ENCODE data around the gene MC3R.

Gene MC3R

DNA sequence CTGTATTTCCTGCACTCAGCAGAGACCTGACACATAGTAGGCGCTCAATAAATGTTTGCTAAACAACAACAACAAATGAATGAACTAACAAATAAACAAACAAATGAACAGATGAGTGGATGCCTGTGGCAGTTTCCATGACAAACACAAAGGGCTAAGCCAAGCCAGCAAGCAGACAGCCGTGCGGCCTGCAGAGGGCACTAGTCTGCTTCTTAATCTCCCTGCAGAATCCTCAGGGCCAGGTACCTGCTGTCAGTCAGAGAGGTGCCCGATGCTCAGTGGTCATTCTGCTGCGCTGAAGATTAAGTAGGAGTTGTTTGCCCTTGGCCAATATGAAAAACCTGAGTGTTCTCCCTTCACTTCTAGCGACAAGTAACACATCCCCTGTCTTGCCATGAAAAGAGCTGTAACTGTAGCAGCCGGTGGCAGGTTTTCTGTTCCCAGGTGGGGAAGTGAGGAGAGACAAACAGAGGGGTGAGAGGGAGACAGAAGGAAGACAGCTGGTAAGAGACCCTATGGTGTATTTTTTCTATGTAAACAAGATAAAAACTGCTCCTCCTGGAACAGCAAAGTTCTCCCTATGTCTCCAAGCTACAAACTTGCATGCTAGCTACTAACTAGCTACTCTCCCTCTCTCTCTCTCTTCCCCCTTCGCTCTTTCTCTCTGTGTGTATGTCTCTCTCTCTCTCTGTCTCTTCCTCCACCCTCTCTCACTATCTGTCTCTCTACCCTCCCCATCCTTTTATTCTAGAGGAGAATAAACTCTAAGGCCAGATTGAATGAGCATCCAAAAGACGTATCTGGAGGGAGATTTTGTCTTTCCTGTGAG lies at the start of gene MC3R:
TSS of gene MC3R (plus strand) at position 779 of the 829 bp plus-strand sequence. CDS start 112 bp downstream, outside the sequence.
- peak; percentile 50 for DNase-seq (ENCODE audit: low spot score)

DNA sequence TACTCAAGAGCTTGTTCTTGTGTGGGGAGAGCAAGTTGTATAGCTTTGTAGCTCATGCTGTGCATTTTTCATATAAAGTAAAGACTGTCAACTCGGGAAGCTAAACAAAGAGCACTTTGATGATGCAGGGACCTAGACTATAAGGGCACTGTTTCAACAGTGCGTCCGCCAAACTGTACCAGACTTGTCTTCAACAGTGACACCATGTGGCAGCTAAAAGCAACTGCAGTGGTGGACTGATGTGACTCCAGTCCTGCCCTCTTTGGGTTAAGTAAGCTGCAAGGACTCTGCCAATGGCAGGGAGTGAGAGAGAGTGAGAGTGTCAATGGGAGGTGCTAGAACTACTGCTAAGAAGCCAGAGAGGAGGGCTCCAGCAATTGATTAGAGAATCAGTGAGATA lies 48.1 kb upstream of the MC3R start:
- TF ChIP-seq, protein P1, sequence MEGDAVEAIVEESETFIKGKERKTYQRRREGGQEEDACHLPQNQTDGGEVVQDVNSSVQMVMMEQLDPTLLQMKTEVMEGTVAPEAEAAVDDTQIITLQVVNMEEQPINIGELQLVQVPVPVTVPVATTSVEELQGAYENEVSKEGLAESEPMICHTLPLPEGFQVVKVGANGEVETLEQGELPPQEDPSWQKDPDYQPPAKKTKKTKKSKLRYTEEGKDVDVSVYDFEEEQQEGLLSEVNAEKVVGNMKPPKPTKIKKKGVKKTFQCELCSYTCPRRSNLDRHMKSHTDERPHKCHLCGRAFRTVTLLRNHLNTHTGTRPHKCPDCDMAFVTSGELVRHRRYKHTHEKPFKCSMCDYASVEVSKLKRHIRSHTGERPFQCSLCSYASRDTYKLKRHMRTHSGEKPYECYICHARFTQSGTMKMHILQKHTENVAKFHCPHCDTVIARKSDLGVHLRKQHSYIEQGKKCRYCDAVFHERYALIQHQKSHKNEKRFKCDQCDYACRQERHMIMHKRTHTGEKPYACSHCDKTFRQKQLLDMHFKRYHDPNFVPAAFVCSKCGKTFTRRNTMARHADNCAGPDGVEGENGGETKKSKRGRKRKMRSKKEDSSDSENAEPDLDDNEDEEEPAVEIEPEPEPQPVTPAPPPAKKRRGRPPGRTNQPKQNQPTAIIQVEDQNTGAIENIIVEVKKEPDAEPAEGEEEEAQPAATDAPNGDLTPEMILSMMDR (IDR thresholded peaks at IDR 0.05; ENCODE audit: extremely low read depth, missing control alignments) = no peak
- no peak for DNase-seq (ENCODE audit: low spot score)

More for the DNA sequence above, at the start of gene MC3R:
- TF ChIP-seq, protein P1 (IDR thresholded peaks at IDR 0.05; ENCODE audit: extremely low read depth, missing control alignments) = peak; percentile 89

DNA sequence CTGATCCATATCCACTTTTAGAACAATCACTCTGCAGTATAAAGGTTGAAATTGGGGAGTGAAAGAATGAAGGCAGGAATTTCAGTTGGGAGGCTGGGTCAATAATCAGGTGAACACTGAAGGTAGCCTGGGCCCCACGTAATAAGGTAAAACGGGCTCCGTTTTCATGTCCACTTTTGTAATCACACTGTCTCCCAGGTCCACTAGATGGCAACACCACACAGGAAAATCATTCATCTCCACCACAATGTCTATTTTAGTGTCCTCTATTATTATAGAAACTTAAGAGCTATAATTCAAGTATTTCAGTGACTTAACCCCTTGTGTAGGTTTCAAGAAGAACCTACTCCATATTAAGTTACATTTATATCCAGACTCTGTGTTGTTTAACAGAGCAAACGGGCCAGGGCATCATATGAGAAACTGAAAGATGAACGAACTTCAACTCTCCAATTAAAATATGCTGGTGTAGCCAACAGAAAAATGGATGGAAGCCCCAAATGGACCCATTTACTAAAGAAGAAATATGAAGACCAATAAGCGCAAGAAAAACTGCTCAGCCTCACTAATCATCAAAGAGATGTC lies 45.9 kb upstream of the MC3R start:
- peak; percentile 15 for DNase-seq (ENCODE audit: low spot score)
- TF ChIP-seq, protein P1 (IDR thresholded peaks at IDR 0.05; ENCODE audit: extremely low read depth, missing control alignments) = no peak

DNA sequence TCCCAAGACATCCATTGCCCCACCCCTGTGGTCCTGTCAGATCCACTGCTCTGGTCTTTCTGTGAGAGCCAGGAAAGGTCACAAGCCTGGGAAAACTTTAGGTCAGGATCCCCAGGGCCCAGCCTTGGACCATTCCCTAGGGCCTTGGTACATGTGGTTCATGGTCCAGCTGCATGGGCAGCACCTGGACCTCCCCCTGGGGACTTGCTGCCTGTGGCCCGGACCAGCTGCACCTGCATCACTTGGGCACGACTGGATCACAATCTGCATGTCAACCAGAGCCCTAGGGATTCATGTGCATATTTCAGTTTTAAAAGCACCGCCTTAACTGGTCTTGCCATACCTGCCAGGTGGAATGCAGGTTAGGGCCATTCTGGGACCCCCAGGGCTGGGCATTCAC lies 44.3 kb upstream of the MC3R start:
- no peak for DNase-seq (ENCODE audit: low spot score)
- TF ChIP-seq, protein P1 (IDR thresholded peaks at IDR 0.05; ENCODE audit: extremely low read depth, missing control alignments) = no peak

DNA sequence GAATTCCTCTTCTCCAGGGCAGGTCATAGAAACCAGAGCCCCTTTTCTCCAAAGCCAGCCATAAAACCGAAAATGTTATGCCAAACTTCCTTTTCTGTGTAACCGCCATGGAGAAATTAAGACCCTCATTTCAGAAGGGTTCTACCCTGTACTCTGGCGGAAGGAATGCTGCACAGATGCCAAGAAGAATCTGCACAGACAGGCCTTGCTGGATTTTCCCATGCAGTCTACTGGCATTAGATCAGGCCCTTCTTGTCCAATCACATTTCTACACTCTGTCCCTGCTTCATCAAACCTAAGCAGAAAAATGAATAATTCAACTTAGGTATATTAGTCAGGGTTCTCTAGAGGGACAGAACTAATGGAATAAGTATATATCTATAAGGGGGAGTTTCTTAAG lies 43.2 kb upstream of the MC3R start:
- DNase-seq (ENCODE audit: low spot score) = no peak
- TF ChIP-seq, protein P1 (IDR thresholded peaks at IDR 0.05; ENCODE audit: extremely low read depth, missing control alignments) = no peak

DNA sequence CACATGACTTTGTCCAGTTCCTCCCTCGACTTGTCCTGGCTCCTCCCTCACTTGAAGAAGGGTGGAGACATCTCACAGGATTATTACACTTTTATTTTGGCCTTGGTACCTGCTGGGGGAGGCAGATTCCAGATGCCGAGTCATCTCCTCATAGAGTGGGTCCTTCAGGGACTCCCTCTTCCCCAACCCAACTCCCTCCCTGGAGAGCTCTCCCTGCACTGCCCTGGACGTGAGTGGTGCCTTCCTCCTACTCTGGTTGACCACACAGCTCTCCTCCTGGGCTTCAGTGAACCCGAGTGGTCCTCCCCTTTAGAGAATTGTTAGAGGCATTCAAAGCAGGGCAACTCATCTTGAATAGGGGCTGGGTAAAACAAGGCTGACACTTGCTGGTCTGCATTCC lies 40.9 kb upstream of the MC3R start:
- DNase-seq (ENCODE audit: low spot score) = no peak
- TF ChIP-seq, protein P1 (IDR thresholded peaks at IDR 0.05; ENCODE audit: extremely low read depth, missing control alignments) = no peak

DNA sequence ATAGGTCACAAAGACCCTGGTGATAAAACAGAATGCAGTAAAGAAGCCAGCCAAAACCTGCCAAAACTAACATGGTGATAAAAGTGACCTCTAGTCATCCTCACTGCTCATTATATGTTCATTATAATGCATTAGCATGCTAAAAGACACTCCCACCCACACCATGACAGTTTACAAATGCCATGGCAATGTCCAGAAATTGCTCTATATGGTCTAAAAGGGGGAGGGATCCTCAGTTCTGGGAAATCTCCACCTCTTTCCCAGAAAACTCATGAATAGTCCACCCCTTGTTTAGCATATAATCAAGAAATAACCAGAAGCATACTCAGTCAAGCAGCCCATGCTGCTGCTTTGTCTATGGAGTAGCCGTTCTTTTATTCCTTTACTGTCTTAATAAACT lies 40.4 kb upstream of the MC3R start:
- TF ChIP-seq, protein P1 (IDR thresholded peaks at IDR 0.05; ENCODE audit: extremely low read depth, missing control alignments) = no peak

More for the DNA sequence above, 40.4 kb upstream of the MC3R start:
- DNase-seq (ENCODE audit: low spot score) = no peak
